Panc1 (cell line): ENCODE data around the gene SPIRE1. TPM values are rescaled to one million over a fixed set of nuclear protein-coding genes. Genes with fewer than 3 reads are reported as not detected.

Source experiments
- ATAC-seq: fragments of 200-7000 bp; cut with Tn5 transposase; 2 replicates; pipeline ENCODE4 v1.9.1; 2020; ENCODE audit warnings: mild to moderate bottlenecking, moderate library complexity
- BruUV-seq: library from RNA; stranded (reverse); fragments of 400-500 nt; replicated peaks from 2 replicates; lab custom pipeline; 2021; lab: Mats Ljungman, UMichigan
- CTCF ChIA-PET: fragments of 300-600 bp; sonication (Branson Sonifier 250); formaldehyde crosslinking; loops from one replicate; lab custom pipeline; 2022; ENCODE audit warnings: antibody characterized with exemption; lab: Charles Lee
- POLR2A ChIA-PET: fragments of 300-600 bp; sonication (Branson Sonifier 250); formaldehyde crosslinking; loops from one replicate; lab custom pipeline; 2022; ENCODE audit warnings: antibody characterized with exemption; lab: Charles Lee
- DNase-seq: peaks from one replicate; pipeline ENCODE4 v3.0.0-alpha.2; 2010; ENCODE audit warnings: low read depth, low spot score
- H3K27ac ChIP-seq: 2 replicates; pipeline ENCODE4 v1.5.1; 2011; ENCODE audit warnings: mild to moderate bottlenecking, low read length, inconsistent platforms
- H3K27me3 ChIP-seq: fragments of 200-500 bp; sonication (Bioruptor generic); 2 replicates; pipeline ENCODE4 v1.6.0; 2014; ENCODE audit warnings: low read length, inconsistent platforms; ENCODE audit not compliant: control insufficient read depth, insufficient read depth
- H3K36me3 ChIP-seq: fragments of 200-500 bp; sonication (Bioruptor generic); 2 replicates; pipeline ENCODE4 v1.5.1; 2014; ENCODE audit warnings: inconsistent platforms, mild to moderate bottlenecking, low read length, moderate library complexity; ENCODE audit not compliant: control insufficient read depth, insufficient read depth
- H3K4me1 ChIP-seq: 2 replicates; pipeline ENCODE4 v1.5.1; 2011; ENCODE audit warnings: inconsistent platforms, mild to moderate bottlenecking, low read length, moderate library complexity; ENCODE audit not compliant: control insufficient read depth, insufficient read depth
- H3K4me3 ChIP-seq, 2 experiments: 2 replicates each; pipeline ENCODE4 v1.5.1; 2011 to 2012; ENCODE audit warnings: low read depth in 2 of 2, low read length in 2 of 2, mild to moderate bottlenecking in 2 of 2, inconsistent platforms in 1 of 2, moderate library complexity in 1 of 2
- H3K9me3 ChIP-seq: fragments of 200-500 bp; sonication (Bioruptor generic); 2 replicates; pipeline ENCODE4 v1.5.1; 2014; ENCODE audit warnings: low read depth, mild to moderate bottlenecking, inconsistent platforms, low read length, moderate library complexity; ENCODE audit not compliant: control insufficient read depth, insufficient read depth
- POLR2AphosphoS5 ChIP-seq: IDR thresholded peaks from 2 replicates; pipeline ENCODE4 v1.6.1; 2012; ENCODE audit warnings: mild to moderate bottlenecking, low read depth, low read length, moderate library complexity
- SIN3A ChIP-seq: IDR thresholded peaks from 2 replicates; pipeline ENCODE4 v1.6.1; 2012; ENCODE audit warnings: low read depth, mild to moderate bottlenecking, low read length, moderate library complexity, borderline replicate concordance; ENCODE audit not compliant: insufficient read depth
- TCF7L2 ChIP-seq: IDR thresholded peaks from 2 replicates; pipeline ENCODE4 v1.6.1; 2011; ENCODE audit warnings: mild to moderate bottlenecking, low read depth, low read length, inconsistent platforms
- in situ Hi-C: cut with HindIII; loops from 2 replicates; pipeline ENCODE4 v1.10.0; 2016; ENCODE audit warnings: low sequenced_read_pairs, low pct_unique_long_range_greater_than_20kb
- intact Hi-C: fragments of 100-400 bp; cut with micrococcal nuclease; formaldehyde crosslinking; loops from one replicate; pipeline ENCODE4 v1.10.0; 2022; ENCODE audit not compliant: unreplicated experiment
- total RNA-seq: library from RNA; stranded (reverse); gene quantifications from one replicate; pipeline ENCODE4 v1.2.1, GENCODE V29; 2021; ENCODE audit not compliant: unreplicated experiment
- TF ChIP-seq, protein P1 (sequence below): fragments of 450-650 bp; IDR thresholded peaks from 2 replicates; pipeline ENCODE4 v1.5.1; 2017; ENCODE audit warnings: mild to moderate bottlenecking
- TF ChIP-seq, protein P2 (sequence below), 2 experiments: IDR thresholded peaks; 2 replicates each; pipeline ENCODE4 v1.6.1; 2011 to 2012; ENCODE audit warnings: low read depth in 2 of 2, control low read depth in 1 of 2, low read length in 1 of 2, mild to moderate bottlenecking in 1 of 2, moderate library complexity in 1 of 2; ENCODE audit not compliant: insufficient read depth in 1 of 2

The SPIRE1 gene
- total RNA-seq, 1 experiment from 2014 or later, result 45.5 TPM

DNA sequence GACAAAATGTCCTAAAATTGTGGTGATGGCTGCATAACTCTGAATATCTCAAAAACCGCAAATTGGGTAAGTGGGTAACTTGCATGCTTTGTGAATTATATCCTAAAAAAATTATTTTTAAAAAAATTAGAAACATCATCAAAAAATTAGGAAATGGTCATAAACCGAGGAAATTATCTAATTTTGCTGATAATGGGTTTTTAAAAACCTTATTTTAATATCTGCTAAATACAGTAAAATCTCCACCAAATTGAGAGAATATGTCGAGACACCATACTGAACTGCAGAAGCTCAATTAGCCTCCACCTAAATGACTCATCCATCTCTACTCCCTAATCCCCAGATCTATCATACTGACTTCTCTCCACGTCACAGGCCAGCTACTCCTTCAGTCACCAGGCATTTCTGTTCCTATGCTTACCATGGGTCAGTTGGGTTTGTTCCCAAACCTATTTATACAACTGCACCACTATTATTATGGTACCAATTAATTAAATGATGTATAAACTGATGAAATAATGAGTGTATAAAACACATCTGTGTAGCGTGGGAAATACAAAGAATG is 36.1 kb downstream of the SPIRE1 start:
- H3K4me3 ChIP-seq, result no peak overlapping the region
- no peak for DNase-seq
- CTCF ChIA-PET, result no interaction called here
- in situ Hi-C loops (no loop called here), intact Hi-C loops (no loop called here)
- H3K9me3 ChIP-seq, result no peaks in the 10 kb centered on the region
- BruUV-seq, result no TSS peak
- H3K27me3 ChIP-seq, result no peaks in the 10 kb centered on the region
- H3K4me1 ChIP-seq, result no peaks in the 10 kb centered on the region
- TF ChIP-seq, protein P1, sequence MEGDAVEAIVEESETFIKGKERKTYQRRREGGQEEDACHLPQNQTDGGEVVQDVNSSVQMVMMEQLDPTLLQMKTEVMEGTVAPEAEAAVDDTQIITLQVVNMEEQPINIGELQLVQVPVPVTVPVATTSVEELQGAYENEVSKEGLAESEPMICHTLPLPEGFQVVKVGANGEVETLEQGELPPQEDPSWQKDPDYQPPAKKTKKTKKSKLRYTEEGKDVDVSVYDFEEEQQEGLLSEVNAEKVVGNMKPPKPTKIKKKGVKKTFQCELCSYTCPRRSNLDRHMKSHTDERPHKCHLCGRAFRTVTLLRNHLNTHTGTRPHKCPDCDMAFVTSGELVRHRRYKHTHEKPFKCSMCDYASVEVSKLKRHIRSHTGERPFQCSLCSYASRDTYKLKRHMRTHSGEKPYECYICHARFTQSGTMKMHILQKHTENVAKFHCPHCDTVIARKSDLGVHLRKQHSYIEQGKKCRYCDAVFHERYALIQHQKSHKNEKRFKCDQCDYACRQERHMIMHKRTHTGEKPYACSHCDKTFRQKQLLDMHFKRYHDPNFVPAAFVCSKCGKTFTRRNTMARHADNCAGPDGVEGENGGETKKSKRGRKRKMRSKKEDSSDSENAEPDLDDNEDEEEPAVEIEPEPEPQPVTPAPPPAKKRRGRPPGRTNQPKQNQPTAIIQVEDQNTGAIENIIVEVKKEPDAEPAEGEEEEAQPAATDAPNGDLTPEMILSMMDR, result no peak
- TF ChIP-seq, protein P2, sequence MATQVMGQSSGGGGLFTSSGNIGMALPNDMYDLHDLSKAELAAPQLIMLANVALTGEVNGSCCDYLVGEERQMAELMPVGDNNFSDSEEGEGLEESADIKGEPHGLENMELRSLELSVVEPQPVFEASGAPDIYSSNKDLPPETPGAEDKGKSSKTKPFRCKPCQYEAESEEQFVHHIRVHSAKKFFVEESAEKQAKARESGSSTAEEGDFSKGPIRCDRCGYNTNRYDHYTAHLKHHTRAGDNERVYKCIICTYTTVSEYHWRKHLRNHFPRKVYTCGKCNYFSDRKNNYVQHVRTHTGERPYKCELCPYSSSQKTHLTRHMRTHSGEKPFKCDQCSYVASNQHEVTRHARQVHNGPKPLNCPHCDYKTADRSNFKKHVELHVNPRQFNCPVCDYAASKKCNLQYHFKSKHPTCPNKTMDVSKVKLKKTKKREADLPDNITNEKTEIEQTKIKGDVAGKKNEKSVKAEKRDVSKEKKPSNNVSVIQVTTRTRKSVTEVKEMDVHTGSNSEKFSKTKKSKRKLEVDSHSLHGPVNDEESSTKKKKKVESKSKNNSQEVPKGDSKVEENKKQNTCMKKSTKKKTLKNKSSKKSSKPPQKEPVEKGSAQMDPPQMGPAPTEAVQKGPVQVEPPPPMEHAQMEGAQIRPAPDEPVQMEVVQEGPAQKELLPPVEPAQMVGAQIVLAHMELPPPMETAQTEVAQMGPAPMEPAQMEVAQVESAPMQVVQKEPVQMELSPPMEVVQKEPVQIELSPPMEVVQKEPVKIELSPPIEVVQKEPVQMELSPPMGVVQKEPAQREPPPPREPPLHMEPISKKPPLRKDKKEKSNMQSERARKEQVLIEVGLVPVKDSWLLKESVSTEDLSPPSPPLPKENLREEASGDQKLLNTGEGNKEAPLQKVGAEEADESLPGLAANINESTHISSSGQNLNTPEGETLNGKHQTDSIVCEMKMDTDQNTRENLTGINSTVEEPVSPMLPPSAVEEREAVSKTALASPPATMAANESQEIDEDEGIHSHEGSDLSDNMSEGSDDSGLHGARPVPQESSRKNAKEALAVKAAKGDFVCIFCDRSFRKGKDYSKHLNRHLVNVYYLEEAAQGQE (IDR thresholded peaks at IDR 0.05; ENCODE audit: insufficient read depth in 1 of 2, low read depth in 2 of 2, low read length in 1 of 2), result no peak
- no peak for TF ChIP-seq TCF7L2
- TF ChIP-seq SIN3A, result no peak
- no peak for TF ChIP-seq POLR2AphosphoS5
- no peak overlapping the region for H3K27ac ChIP-seq
- peak; percentile 72; the same call in 1 of the 2 replicates for ATAC-seq
- H3K36me3 ChIP-seq, result no peaks in the 10 kb centered on the region
- POLR2A ChIA-PET, result no interaction called here

DNA sequence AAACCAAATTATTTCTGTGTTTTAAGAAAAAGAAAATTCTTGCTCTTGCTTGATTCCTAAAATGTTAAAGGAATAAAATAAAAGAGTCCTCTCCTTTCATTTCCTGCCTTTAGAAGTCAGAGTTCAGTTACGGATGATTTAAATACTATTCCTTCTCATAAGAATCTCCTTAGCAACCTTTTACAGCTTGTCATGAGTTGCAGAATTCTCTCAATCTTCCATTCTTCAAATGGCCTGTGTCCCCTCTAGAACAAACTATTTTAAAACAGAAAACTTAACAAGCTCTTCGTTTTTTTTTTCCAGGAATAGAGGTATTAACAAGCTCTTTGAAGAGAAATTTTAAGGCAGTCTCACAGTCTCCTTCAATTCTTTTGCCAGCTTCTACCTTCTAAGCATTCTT is 42.2 kb downstream of the SPIRE1 start:
- intact Hi-C loops (no loop called here), in situ Hi-C loops (no loop called here)
- TF ChIP-seq, protein P2 (IDR thresholded peaks at IDR 0.05; ENCODE audit: insufficient read depth in 1 of 2, low read depth in 2 of 2, low read length in 1 of 2), result no peak
- TF ChIP-seq, protein P1, result no peak
- no peak for TF ChIP-seq SIN3A
- TF ChIP-seq POLR2AphosphoS5, result no peak
- no peak for TF ChIP-seq TCF7L2
- no peaks in the 10 kb centered on the region for H3K4me1 ChIP-seq
- ChIA-PET POLR2A (no interaction called here), CTCF (no interaction called here)
- no peaks in the 10 kb centered on the region for H3K27me3 ChIP-seq
- BruUV-seq, result no TSS peak
- DNase-seq (no peak), ATAC-seq (no peak)
- H3K9me3 ChIP-seq, result no peaks in the 10 kb centered on the region
- no peaks in the 10 kb centered on the region for H3K36me3 ChIP-seq
- H3K4me3 ChIP-seq, result no peak overlapping the region
- no peak overlapping the region for H3K27ac ChIP-seq
